Lower leg skin (tissue), 3 donors: ENCODE results near the gene C6orf136.

Source experiments
- POLR2A ChIP-seq, 2 donors: fragments of 450-650 bp; IDR thresholded peaks; one replicate each; pipeline ENCODE4 v1.6.1; 2016 to 2017; ENCODE audit warnings: antibody characterized with exemption in 2 of 2, mild to moderate bottlenecking in 1 of 2, moderate library complexity in 1 of 2
- TF ChIP-seq, protein P1 (sequence below), 3 donors: fragments of 450-650 bp; IDR thresholded peaks; one replicate each; pipeline ENCODE4 v1.5.1; 2016; ENCODE audit warnings: antibody characterized with exemption in 3 of 3, mild to moderate bottlenecking in 3 of 3, moderate library complexity in 2 of 3

- TF ChIP-seq, protein P1, sequence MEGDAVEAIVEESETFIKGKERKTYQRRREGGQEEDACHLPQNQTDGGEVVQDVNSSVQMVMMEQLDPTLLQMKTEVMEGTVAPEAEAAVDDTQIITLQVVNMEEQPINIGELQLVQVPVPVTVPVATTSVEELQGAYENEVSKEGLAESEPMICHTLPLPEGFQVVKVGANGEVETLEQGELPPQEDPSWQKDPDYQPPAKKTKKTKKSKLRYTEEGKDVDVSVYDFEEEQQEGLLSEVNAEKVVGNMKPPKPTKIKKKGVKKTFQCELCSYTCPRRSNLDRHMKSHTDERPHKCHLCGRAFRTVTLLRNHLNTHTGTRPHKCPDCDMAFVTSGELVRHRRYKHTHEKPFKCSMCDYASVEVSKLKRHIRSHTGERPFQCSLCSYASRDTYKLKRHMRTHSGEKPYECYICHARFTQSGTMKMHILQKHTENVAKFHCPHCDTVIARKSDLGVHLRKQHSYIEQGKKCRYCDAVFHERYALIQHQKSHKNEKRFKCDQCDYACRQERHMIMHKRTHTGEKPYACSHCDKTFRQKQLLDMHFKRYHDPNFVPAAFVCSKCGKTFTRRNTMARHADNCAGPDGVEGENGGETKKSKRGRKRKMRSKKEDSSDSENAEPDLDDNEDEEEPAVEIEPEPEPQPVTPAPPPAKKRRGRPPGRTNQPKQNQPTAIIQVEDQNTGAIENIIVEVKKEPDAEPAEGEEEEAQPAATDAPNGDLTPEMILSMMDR (IDR thresholded peaks at IDR 0.05) = no peak
- no peak for TF ChIP-seq POLR2A (IDR thresholded peaks at IDR 0.05)
These were observed 29.8 kb downstream of the C6orf136 start for GRCh38 chr6:30676660-30677285.
